Osteoblast (primary cell): Measurements from ENCODE around the gene ADCY4. TPM values are rescaled to one million over a fixed set of nuclear protein-coding genes. Genes with fewer than 3 reads are reported as not detected.
A peak's percentile ranks its signal among the peaks of the same experiment; 100 is the strongest.

ENCODE experiments used
- DNase-seq: peaks from one replicate; pipeline ENCODE4 v3.0.0; 2011; ENCODE audit warnings: low spot score, mixed read lengths; ENCODE audit not compliant: insufficient read length; ENCODE audit errors: missing footprints
- H2AFZ ChIP-seq: 2 replicates; pipeline ENCODE4 v1.6.0; 2011; ENCODE audit warnings: mild to moderate bottlenecking, low read length
- H3K27ac ChIP-seq: 2 replicates; pipeline ENCODE4 v1.5.1; 2011; ENCODE audit warnings: mild to moderate bottlenecking, low read depth, low read length, moderate library complexity
- H3K27me3 ChIP-seq: 2 replicates; pipeline ENCODE4 v1.6.0; 2012; ENCODE audit warnings: mild to moderate bottlenecking, control low read depth, inconsistent platforms, low read length, moderate library complexity; ENCODE audit not compliant: insufficient read depth
- H3K36me3 ChIP-seq: 2 replicates; pipeline ENCODE4 v1.5.1; 2011; ENCODE audit warnings: mild to moderate bottlenecking, low read length, control low read depth, moderate library complexity; ENCODE audit not compliant: insufficient read depth
- H3K4me1 ChIP-seq: 2 replicates; pipeline ENCODE4 v1.5.1; 2011; ENCODE audit warnings: mild to moderate bottlenecking, low read length, control low read depth, moderate library complexity; ENCODE audit not compliant: insufficient read depth
- H3K4me2 ChIP-seq: 2 replicates; pipeline ENCODE4 v1.6.0; 2011; ENCODE audit warnings: mild to moderate bottlenecking, low read length; ENCODE audit not compliant: insufficient read depth
- H3K4me3 ChIP-seq: fragments of 200-600 bp; sonication (generic); 3 replicates; pipeline ENCODE4 v1.5.1; 2012; ENCODE audit warnings: mild to moderate bottlenecking, low read length, inconsistent platforms; ENCODE audit not compliant: insufficient read depth
- H3K79me2 ChIP-seq: 2 replicates; pipeline ENCODE4 v1.6.0; 2012; ENCODE audit warnings: mild to moderate bottlenecking, low read length, control low read depth, inconsistent platforms; ENCODE audit not compliant: insufficient read depth
- H3K9me3 ChIP-seq: 2 replicates; pipeline ENCODE4 v1.5.1; 2011; ENCODE audit warnings: low read depth, low read length, control low read depth
- H4K20me1 ChIP-seq: 2 replicates; pipeline ENCODE4 v1.6.0; 2012; ENCODE audit warnings: mild to moderate bottlenecking, low read length, control low read depth; ENCODE audit not compliant: insufficient read depth
- CTCF ChIP-seq: IDR thresholded peaks from 2 replicates; pipeline ENCODE4 v1.5.1; 2011; ENCODE audit warnings: mild to moderate bottlenecking, low read depth, low read length, moderate library complexity; ENCODE audit errors: extremely low read depth
- total RNA-seq: library from RNA; depleted of rRNA; stranded (reverse); fragments of >200 nt; gene quantifications from 2 replicates; pipeline ENCODE4 v1.2.3, GENCODE V29; 2012

ADCY4 gene
- total RNA-seq, 1 donor = 18.8 TPM

- Histone ChIP-seq H3K79me2 (no peaks in the 10 kb centered on the region), H2AFZ (no peak overlapping the region), H3K36me3 (no peaks in the 10 kb centered on the region), H3K9me3 (no peaks in the 10 kb centered on the region), H4K20me1 (no peaks in the 10 kb centered on the region), H3K27me3 (peaks cover 7% of the 10 kb centered on the region), H3K4me3 (no peak overlapping the region), H3K4me2 (no peak overlapping the region), H3K4me1 (peaks cover 23% of the 10 kb centered on the region), H3K27ac (no peak overlapping the region)
- DNase-seq = peak; percentile 70
- no peak for TF ChIP-seq CTCF
Observed at GRCh38 chr14:24314377-24315193, 20.3 kb downstream of the ADCY4 start.

- no peak for TF ChIP-seq CTCF
- peaks cover 23% of the 10 kb centered on the region for H3K4me1 ChIP-seq
- DNase-seq = peak; percentile 69
- no peaks in the 10 kb centered on the region for H3K36me3 ChIP-seq
- H3K27ac ChIP-seq = no peak overlapping the region
- H3K9me3 ChIP-seq = no peaks in the 10 kb centered on the region
- no peak overlapping the region for H3K4me3 ChIP-seq
- no peak overlapping the region for H3K4me2 ChIP-seq
- no peaks in the 10 kb centered on the region for H3K79me2 ChIP-seq
- H3K27me3 ChIP-seq = peaks cover 7% of the 10 kb centered on the region
- H4K20me1 ChIP-seq = no peaks in the 10 kb centered on the region
- no peak overlapping the region for H2AFZ ChIP-seq
Observed at GRCh38 chr14:24313913-24314312, 21.0 kb downstream of the ADCY4 start.

- no peak overlapping the region for H3K27ac ChIP-seq
- DNase-seq = peak; percentile 62
Observed at GRCh38 chr14:24312736-24313507, 21.9 kb downstream of the ADCY4 start.

More at GRCh38 chr14:24312736-24313507, 21.9 kb downstream of the ADCY4 start:
- Histone ChIP-seq H2AFZ (no peak overlapping the region), H3K27me3 (peaks cover 7% of the 10 kb centered on the region), H3K9me3 (no peaks in the 10 kb centered on the region), H3K79me2 (no peaks in the 10 kb centered on the region), H3K4me1 (peaks cover 23% of the 10 kb centered on the region), H3K36me3 (no peaks in the 10 kb centered on the region), H4K20me1 (no peaks in the 10 kb centered on the region), H3K4me2 (no peak overlapping the region), H3K4me3 (no peak overlapping the region)
- TF ChIP-seq CTCF = no peak
